GM19099 (cell line): ENCODE measurements around the gene COL25A1.

Source experiments
- POLR2A ChIP-seq: IDR thresholded peaks from 3 replicates; pipeline ENCODE4 v1.6.1; 2011; ENCODE audit warnings: low read depth; ENCODE audit not compliant: insufficient read length; ENCODE audit errors: extremely low read depth

Gene COL25A1

GRCh38 chr4:109254845-109255244, 47.6 kb downstream of the COL25A1 start:
- TF ChIP-seq POLR2A: no peak

GRCh38 chr4:109251396-109251795, 51.1 kb downstream of the COL25A1 start:
- no peak for TF ChIP-seq POLR2A

- no peak for TF ChIP-seq POLR2A
Observed at GRCh38 chr4:109248322-109248900, 54.0 kb downstream of the COL25A1 start.

GRCh38 chr4:109243871-109244270, 58.6 kb downstream of the COL25A1 start:
- no peak for TF ChIP-seq POLR2A

DNA sequence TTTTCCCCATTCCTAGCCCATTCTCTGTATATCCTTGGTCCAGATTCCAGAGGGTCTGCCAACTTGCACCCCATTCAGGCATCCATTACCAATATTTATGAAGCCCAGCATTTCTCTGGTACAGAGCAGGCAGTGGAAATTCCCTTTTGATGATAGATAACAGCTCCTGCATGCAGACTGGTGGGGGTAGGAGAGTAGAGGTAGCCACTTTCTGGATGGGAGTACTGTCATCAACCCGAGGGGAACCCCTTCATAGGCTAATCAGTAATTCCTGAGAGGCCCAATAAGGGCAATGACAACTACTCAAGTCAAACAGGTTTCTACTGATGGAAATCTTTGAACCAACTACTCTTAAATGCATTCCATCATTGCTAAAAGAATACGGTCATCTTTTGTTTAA, 63.7 kb downstream of the COL25A1 start:
- TF ChIP-seq POLR2A: no peak

GRCh38 chr4:109235683-109236082, 66.8 kb downstream of the COL25A1 start:
- TF ChIP-seq POLR2A: no peak

- TF ChIP-seq POLR2A: no peak
Observed at GRCh38 chr4:109234596-109234995, 67.9 kb downstream of the COL25A1 start.

DNA sequence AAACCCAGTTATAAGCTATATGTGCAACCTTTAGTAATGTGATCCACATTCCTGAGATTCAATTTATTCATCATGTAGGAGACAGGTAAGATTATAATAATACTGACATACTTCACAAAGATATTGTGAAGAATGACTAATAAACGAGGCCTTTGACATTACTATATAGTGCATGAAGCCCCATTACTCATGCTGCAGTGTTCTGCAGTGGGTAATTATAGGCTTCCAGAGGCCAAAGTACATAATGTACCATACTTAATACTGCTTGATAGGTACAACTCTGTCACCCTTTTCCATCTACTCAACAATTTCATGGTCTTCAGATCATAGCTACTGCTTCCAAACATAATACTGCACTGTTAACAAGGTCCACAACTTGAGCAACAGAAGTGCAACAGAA, 68.9 kb downstream of the COL25A1 start:
- TF ChIP-seq POLR2A: no peak

GRCh38 chr4:109232681-109233080, 69.8 kb downstream of the COL25A1 start:
- no peak for TF ChIP-seq POLR2A

GRCh38 chr4:109231331-109231730, 71.1 kb downstream of the COL25A1 start:
- TF ChIP-seq POLR2A: no peak

GRCh38 chr4:109229028-109229427, 73.4 kb downstream of the COL25A1 start:
- TF ChIP-seq POLR2A: no peak

GRCh38 chr4:109218288-109218687, 84.2 kb downstream of the COL25A1 start:
- TF ChIP-seq POLR2A: no peak

GRCh38 chr4:109216085-109216696, 86.3 kb downstream of the COL25A1 start:
- no peak for TF ChIP-seq POLR2A

DNA sequence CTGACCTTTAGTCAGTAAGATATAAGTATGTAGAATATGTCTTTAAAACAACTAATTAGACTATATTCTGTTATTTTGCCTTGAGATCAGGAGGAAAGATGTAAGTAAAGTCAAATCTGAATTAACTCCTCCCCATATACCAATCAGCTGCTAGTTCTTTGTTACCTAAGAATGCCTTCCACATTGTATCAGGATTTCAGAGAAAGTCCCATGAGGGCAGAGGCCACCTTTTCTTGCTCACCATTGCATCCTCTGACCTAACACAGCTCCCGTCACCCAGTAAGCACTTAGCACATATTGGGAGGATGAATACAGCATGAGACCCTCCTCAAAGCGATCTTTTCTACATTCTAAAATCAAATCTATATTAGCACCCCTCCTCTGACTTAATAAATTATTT, 87.0 kb downstream of the COL25A1 start:
- TF ChIP-seq POLR2A: no peak

DNA sequence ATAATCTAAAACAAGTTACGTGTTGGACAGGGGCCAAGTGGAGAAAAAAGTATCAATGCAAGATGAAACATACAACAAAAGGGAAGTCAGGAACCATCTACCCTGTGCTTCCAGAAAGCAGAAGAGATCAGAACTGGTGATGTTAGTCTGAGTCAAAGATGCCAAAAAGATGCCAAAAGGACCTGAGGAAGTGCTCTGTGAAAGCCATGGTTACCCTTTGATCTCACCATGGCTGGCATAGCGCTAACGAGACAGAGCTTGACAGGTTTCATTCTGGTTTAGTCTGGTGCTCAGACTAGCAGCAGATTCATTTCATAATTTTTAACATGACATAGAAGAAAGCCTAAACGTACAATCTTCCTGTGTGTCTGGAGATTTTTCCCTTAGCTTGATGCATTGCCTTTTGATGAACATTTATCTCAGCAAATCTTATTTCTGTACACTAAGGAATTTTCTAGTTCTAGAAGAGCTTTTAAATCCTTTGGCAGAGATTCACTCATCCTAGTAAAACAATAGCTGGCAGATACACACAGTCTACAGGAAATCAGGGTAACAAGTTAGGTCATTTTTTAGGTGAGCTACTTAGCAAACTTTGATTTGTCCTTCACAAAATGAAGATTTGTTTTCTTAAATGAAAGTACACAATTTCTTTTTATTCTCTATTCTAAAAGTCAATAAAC, 87.7 kb downstream of the COL25A1 start:
- no peak for TF ChIP-seq POLR2A

GRCh38 chr4:109213056-109213455, 89.4 kb downstream of the COL25A1 start:
- TF ChIP-seq POLR2A: no peak

- no peak for TF ChIP-seq POLR2A
Observed at GRCh38 chr4:109211671-109212070, 90.8 kb downstream of the COL25A1 start.

DNA sequence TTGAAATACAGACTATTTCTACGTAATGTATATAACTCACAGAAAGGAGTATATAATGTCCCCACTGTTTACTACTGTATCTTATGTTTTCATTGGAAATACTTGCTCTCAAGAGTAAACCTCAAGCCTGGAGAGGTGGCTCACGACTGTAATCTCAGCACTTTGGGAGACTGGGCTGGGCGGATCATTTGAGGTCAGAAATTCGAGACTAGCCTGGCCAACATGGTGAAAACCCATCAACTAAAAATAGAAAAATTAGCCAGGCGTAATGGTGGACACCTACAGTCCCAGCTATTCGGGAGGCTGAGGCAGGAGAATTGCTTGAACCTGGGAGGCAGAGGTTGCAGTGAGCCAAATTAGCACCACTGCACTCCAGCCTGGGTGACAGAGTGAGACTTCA, 92.8 kb downstream of the COL25A1 start:
- TF ChIP-seq POLR2A: no peak
